Muscle of leg (tissue), 11 donors: ENCODE data around the gene RRM1. TPM values are rescaled to one million over a fixed set of nuclear protein-coding genes. Genes with fewer than 3 reads are reported as not detected.

Experiments
- DNase-seq: peaks from one replicate; pipeline ENCODE4 v3.0.0; 2013
- H3K27ac ChIP-seq: one replicate; pipeline ENCODE4 v1.5.1; 2013; ENCODE audit warnings: mild to moderate bottlenecking, low read length, control low read depth
- H3K27me3 ChIP-seq: one replicate; pipeline ENCODE4 v1.6.1; 2013; ENCODE audit warnings: low read length; ENCODE audit not compliant: control insufficient read depth, insufficient read depth
- H3K36me3 ChIP-seq: one replicate; pipeline ENCODE4 v1.6.1; 2013; ENCODE audit warnings: low read length; ENCODE audit not compliant: control insufficient read depth, insufficient read depth
- H3K4me1 ChIP-seq: one replicate; pipeline ENCODE4 v1.6.1; 2013; ENCODE audit warnings: low read length; ENCODE audit not compliant: control insufficient read depth, insufficient read depth
- H3K4me3 ChIP-seq: one replicate; pipeline ENCODE4 v1.5.1; 2013; ENCODE audit warnings: low read length, control low read depth
- H3K9me3 ChIP-seq: replicated peaks from 2 replicates; pipeline ENCODE4 v1.6.1; 2013; ENCODE audit warnings: low read depth, low read length; ENCODE audit not compliant: control insufficient read depth
- WGBS: methylation state at CpG from one replicate; pipeline ENCODE4 v1.1.5; 2013; ENCODE audit warnings: missing lambda C conversion rate; ENCODE audit not compliant: insufficient coverage; 5-methylcytosine and 5-hydroxymethylcytosine counted together
- polyA plus RNA-seq, 8 donors: library from polyadenylated mRNA; unstranded; fragments of 120-200 nt; gene quantifications; one replicate each; pipeline versions ENCODE4 v1.2.1 to v1.2.3, GENCODE V29; 2013; ENCODE audit warnings: inconsistent platforms in 1 of 8, low replicate concordance in 1 of 8; ENCODE audit not compliant: insufficient read length in 8 of 8, insufficient read depth in 1 of 8
- total RNA-seq: library from RNA; stranded (reverse); fragments of 120-200 nt; gene quantifications from one replicate; pipeline ENCODE4 v1.2.4, GENCODE V29; 2013

RRM1 gene
- total and polyA plus RNA-seq, 9 donors: 35.8 to 50.7 (median 43.8) TPM

GRCh38 chr11:4184163-4184916 lies 89.7 kb downstream of the RRM1 start:
- no peaks in the 10 kb centered on the region for H3K27me3 ChIP-seq
- peaks cover 9% of the 10 kb centered on the region for H3K4me1 ChIP-seq
- H3K27ac ChIP-seq: no peak overlapping the region
- no peak for DNase-seq
- no peak overlapping the region for H3K4me3 ChIP-seq
- 62% methylated on average over 3 of the region's 7 CpGs for WGBS
- no peaks in the 10 kb centered on the region for H3K36me3 ChIP-seq
- H3K9me3 ChIP-seq: no peaks in the 10 kb centered on the region

GRCh38 chr11:4185561-4185960 lies 91.0 kb downstream of the RRM1 start:
- WGBS: no CpG with 5 or more reads among the region's 3 CpGs
- H3K4me3 ChIP-seq: no peak overlapping the region
- H3K4me1 ChIP-seq: peaks cover 11% of the 10 kb centered on the region
- H3K9me3 ChIP-seq: no peaks in the 10 kb centered on the region
- no peaks in the 10 kb centered on the region for H3K36me3 ChIP-seq
- no peak overlapping the region for H3K27ac ChIP-seq
- H3K27me3 ChIP-seq: no peaks in the 10 kb centered on the region
- no peak for DNase-seq

- DNase-seq: no peak
- WGBS: no CpG with 5 or more reads among the region's 9 CpGs
- Histone ChIP-seq H3K27me3 (no peaks in the 10 kb centered on the region), H3K4me3 (peak overlapping the region; percentile 51), H3K9me3 (no peaks in the 10 kb centered on the region), H3K36me3 (no peaks in the 10 kb centered on the region), H3K27ac (no peak overlapping the region), H3K4me1 (peaks cover 18% of the 10 kb centered on the region)
These were observed 92.0 kb downstream of the RRM1 start for GRCh38 chr11:4186464-4187054.

- WGBS: under 1% methylated on average over 76 of the region's 83 CpGs
- Histone ChIP-seq H3K4me3 (peak overlapping the region; percentile 51), H3K27ac (peak overlapping the region; percentile 13), H3K4me1 (peaks cover 18% of the 10 kb centered on the region), H3K36me3 (no peaks in the 10 kb centered on the region), H3K27me3 (no peaks in the 10 kb centered on the region), H3K9me3 (no peaks in the 10 kb centered on the region)
- DNase-seq: peak; percentile 96
These were observed 92.7 kb downstream of the RRM1 start for GRCh38 chr11:4187055-4187988.

Other genes starting within 250 kb of the RRM1 start
- 40.7 TPM for gene STIM1, start 239.1 kb upstream of the RRM1 start, total RNA-seq
- gene STIM1, start 239.1 kb upstream of the RRM1 start, polyA plus RNA-seq: 100 to 1,000 TPM in 1 of 8 donors, 10 to 100 TPM in 7; 58.7 to 108 (median 78.2) TPM